Tibial artery (tissue), 4 donors: ENCODE data around the gene NTPCR.
A peak's percentile ranks its signal among the peaks of the same experiment; 100 is the strongest.

Experiments
- DNase-seq, 2 donors: peaks; one replicate each; pipeline ENCODE4 v3.0.0-alpha.2; 2019
- H3K27ac ChIP-seq, 2 donors: fragments of 200-600 bp; sonication (generic) in 1 of 2; 1 replicate in 1 of 2; 2 replicates in 1 of 2; pipeline ENCODE4 v1.5.1; 2018 to 2019; ENCODE audit warnings: mild to moderate bottlenecking in 1 of 2
- H3K27me3 ChIP-seq, 2 donors: fragments of 200-600 bp; sonication (generic) in 1 of 2; one replicate each; pipeline versions ENCODE4 v1.5.1 to v1.6.0; 2016 to 2019
- H3K36me3 ChIP-seq, 3 donors: fragments of 200-600 bp; sonication (generic) in 2 of 3; one replicate each; pipeline ENCODE4 v1.5.1; 2016 to 2019; ENCODE audit warnings: mild to moderate bottlenecking in 2 of 3
- H3K4me1 ChIP-seq, 4 donors: fragments of 200-600 bp; sonication (generic) in 2 of 4; 1 replicate in 3 of 4; 2 replicates in 1 of 4; pipeline ENCODE4 v1.5.1; 2016 to 2019
- H3K4me3 ChIP-seq, 2 donors: fragments of 200-600 bp; sonication (generic) in 1 of 2; 1 replicate in 1 of 2; 2 replicates in 1 of 2; pipeline ENCODE4 v1.5.1; 2018 to 2019; ENCODE audit warnings: mild to moderate bottlenecking in 2 of 2
- H3K9me3 ChIP-seq, 3 donors: fragments of 200-600 bp; sonication (generic) in 1 of 3; one replicate each; pipeline ENCODE4 v1.5.1; 2016 to 2019
- CTCF ChIP-seq, 2 experiments: fragments of 200-600 bp in 1 of 2; fragments of 450-650 bp in 1 of 2; IDR thresholded peaks; one replicate each; pipeline ENCODE4 v1.5.1; 2017 to 2019; ENCODE audit warnings: antibody characterized with exemption in 2 of 2, mild to moderate bottlenecking in 1 of 2, moderate library complexity in 1 of 2
- intact Hi-C: fragments of 100-400 bp; cut with DNase I; formaldehyde crosslinking; loops from one replicate; pipeline ENCODE4 v1.15.0; 2023; ENCODE audit warnings: low total_unique reads

NTPCR gene

GRCh38 chr1:232940262-232940661, 10.1 kb upstream of the NTPCR start:
- TF ChIP-seq CTCF (IDR thresholded peaks at IDR 0.05) = no peak
- peaks cover 0 to 15% of the 10 kb centered on the region in 2 donors for H3K27me3 ChIP-seq
- no peak overlapping the region for H3K4me3 ChIP-seq
- no peak for DNase-seq
- intact Hi-C loops = no loop called here
- no peaks in the 10 kb centered on the region for H3K4me1 ChIP-seq
- H3K36me3 ChIP-seq = no peaks in the 10 kb centered on the region
- H3K9me3 ChIP-seq = no peaks in the 10 kb centered on the region
- no peak overlapping the region for H3K27ac ChIP-seq

GRCh38 chr1:232942413-232943294, 7.8 kb upstream of the NTPCR start:
- no peak overlapping the region for H3K27ac ChIP-seq
- no peak overlapping the region for H3K4me3 ChIP-seq
- no peaks in the 10 kb centered on the region for H3K36me3 ChIP-seq
- TF ChIP-seq CTCF (IDR thresholded peaks at IDR 0.05) = no peak
- H3K4me1 ChIP-seq = no peaks in the 10 kb centered on the region
- no peaks in the 10 kb centered on the region for H3K9me3 ChIP-seq
- intact Hi-C loops = no loop called here
- peaks cover 0 to 13% of the 10 kb centered on the region in 2 donors for H3K27me3 ChIP-seq
- DNase-seq = no peak

GRCh38 chr1:232943679-232944252, 6.6 kb upstream of the NTPCR start:
- no peak for TF ChIP-seq CTCF (IDR thresholded peaks at IDR 0.05)
- no peak overlapping the region for H3K27ac ChIP-seq
- no peaks in the 10 kb centered on the region for H3K4me1 ChIP-seq
- peaks cover 0 to 10% of the 10 kb centered on the region in 2 donors for H3K27me3 ChIP-seq
- H3K36me3 ChIP-seq = no peaks in the 10 kb centered on the region
- H3K9me3 ChIP-seq = no peaks in the 10 kb centered on the region
- intact Hi-C loops = no loop called here
- no peak for DNase-seq
- no peak overlapping the region for H3K4me3 ChIP-seq

GRCh38 chr1:232944347-232944746, 6.1 kb upstream of the NTPCR start:
- intact Hi-C loops = no loop called here
- TF ChIP-seq CTCF (IDR thresholded peaks at IDR 0.05) = no peak
- H3K27ac ChIP-seq = no peak overlapping the region
- no peaks in the 10 kb centered on the region for H3K4me1 ChIP-seq
- no peak for DNase-seq
- no peaks in the 10 kb centered on the region for H3K9me3 ChIP-seq
- no peak overlapping the region for H3K4me3 ChIP-seq
- peaks cover 0 to 8% of the 10 kb centered on the region in 2 donors for H3K27me3 ChIP-seq
- no peaks in the 10 kb centered on the region for H3K36me3 ChIP-seq

- Histone ChIP-seq H3K4me1 (peaks cover 0 to 22% (median 11%) of the 10 kb centered on the region in 4 donors), H3K27me3 (peaks cover 0 to 3% of the 10 kb centered on the region in 2 donors), H3K27ac (peak overlapping the region; percentile 75 to 80), H3K9me3 (no peaks in the 10 kb centered on the region), H3K4me3 (peak overlapping the region; percentile 75 to 93), H3K36me3 (no peaks in the 10 kb centered on the region)
- no peak for DNase-seq
- intact Hi-C loops = no loop called here
- no peak for TF ChIP-seq CTCF (IDR thresholded peaks at IDR 0.05)
These were observed 695 bp upstream of the NTPCR start for GRCh38 chr1:232949636-232950196.
